Endothelial cell of umbilical vein (primary cell): Measurements from ENCODE around the gene NANP. TPM values are rescaled to one million over a fixed set of nuclear protein-coding genes. Genes with fewer than 3 reads are reported as not detected.
"Not testable (repeated sequence)": the region's sequence is repeated elsewhere in the genome, so short reads cannot be mapped to it uniquely, and the experiment has no call there.

ENCODE experiments used
- BruUV-seq: library from RNA; stranded (reverse); fragments of 400-500 nt; replicated peaks from 2 replicates; lab custom pipeline; 2021; lab: Mats Ljungman, UMichigan
- CTCF ChIA-PET: fragments of 300-600, 350-600 bp; sonication (Branson Sonifier 250); formaldehyde crosslinking; loops from one replicate; lab custom pipeline; 2021; ENCODE audit warnings: antibody characterized with exemption, inconsistent platforms; lab: Charles Lee
- POLR2A ChIA-PET: fragments of 300-600, 350-600 bp; sonication (Branson Sonifier 250); formaldehyde crosslinking; loops from one replicate; lab custom pipeline; 2021; ENCODE audit warnings: antibody characterized with exemption, inconsistent platforms; lab: Charles Lee
- DNase-seq: peaks from one replicate; pipeline ENCODE4 v3.0.0-alpha.2; 2011; ENCODE audit warnings: low read depth, low spot score
- FAIRE-seq: peaks from 2 replicates; lab custom pipeline; 2011; peaks lifted over from hg19 to GRCh38; lab: Jason Lieb, UNC
- H2AFZ ChIP-seq: 2 replicates; pipeline ENCODE4 v1.6.0; 2012; ENCODE audit warnings: low read depth, low read length, control low read depth, inconsistent platforms
- H3K27ac ChIP-seq: 2 replicates; pipeline ENCODE4 v1.5.1; 2011; ENCODE audit warnings: low read depth, mild to moderate bottlenecking, control low read depth, low read length, moderate library complexity; ENCODE audit not compliant: insufficient read depth
- H3K27me3 ChIP-seq, 2 experiments: 2 replicates each; pipeline versions ENCODE4 v1.6.0 to v1.6.1; 2011; ENCODE audit warnings: low read length in 2 of 2, mixed read lengths in 1 of 2; ENCODE audit not compliant: control insufficient read depth in 2 of 2, insufficient read depth in 2 of 2
- H3K36me3 ChIP-seq, 2 experiments: 2 replicates in 1 of 2; 3 replicates in 1 of 2; pipeline ENCODE4 v1.5.1; 2011; ENCODE audit warnings: low read length in 2 of 2, mild to moderate bottlenecking in 1 of 2, moderate library complexity in 1 of 2; ENCODE audit not compliant: control insufficient read depth in 2 of 2, insufficient read depth in 2 of 2; ENCODE audit errors: extremely low read depth in 1 of 2
- H3K4me1 ChIP-seq: 3 replicates; pipeline ENCODE4 v1.5.1; 2011; ENCODE audit warnings: mild to moderate bottlenecking, low read length; ENCODE audit not compliant: control insufficient read depth, insufficient read depth; ENCODE audit errors: extremely low read depth
- H3K4me2 ChIP-seq: 2 replicates; pipeline ENCODE4 v1.6.1; 2011; ENCODE audit warnings: low read length, control low read depth, mixed read lengths; ENCODE audit not compliant: insufficient read depth
- H3K4me3 ChIP-seq, 3 experiments: fragments of 200-600 bp in 1 of 3; sonication (generic), shearing (Covaris generic) in 1 of 3; replicated peaks in 1 of 3; 2 replicates each; pipeline ENCODE4 v1.5.1; 2011 to 2016; ENCODE audit warnings: control low read depth in 3 of 3, low read length in 3 of 3, mild to moderate bottlenecking in 2 of 3, inconsistent platforms in 1 of 3, low read depth in 1 of 3, moderate library complexity in 1 of 3; ENCODE audit not compliant: insufficient read depth in 1 of 3
- H3K79me2 ChIP-seq: 2 replicates; pipeline ENCODE4 v1.6.0; 2012; ENCODE audit warnings: low read length, inconsistent platforms; ENCODE audit not compliant: control insufficient read depth, insufficient read depth
- H3K9ac ChIP-seq: replicated peaks from 2 replicates; pipeline ENCODE3; 2011; ENCODE audit warnings: low read length, control low read depth; ENCODE audit not compliant: insufficient read depth; ENCODE audit errors: extremely low read depth
- H3K9me1 ChIP-seq: replicated peaks from 3 replicates; pipeline ENCODE4 v1.6.0; 2011; ENCODE audit warnings: mild to moderate bottlenecking, low read length; ENCODE audit not compliant: control insufficient read depth, insufficient read depth; ENCODE audit errors: extremely low read depth
- H3K9me3 ChIP-seq: replicated peaks from 2 replicates; pipeline ENCODE4 v1.5.1; 2012; ENCODE audit warnings: low read length, inconsistent platforms; ENCODE audit not compliant: control insufficient read depth, insufficient read depth
- H4K20me1 ChIP-seq: replicated peaks from 2 replicates; pipeline ENCODE3; 2011; ENCODE audit warnings: mild to moderate bottlenecking, low read length; ENCODE audit not compliant: control insufficient read depth, insufficient read depth; ENCODE audit errors: extremely low read depth
- FOS ChIP-seq: IDR thresholded peaks from 2 replicates; pipeline ENCODE4 v1.6.1; 2011; ENCODE audit warnings: mild to moderate bottlenecking, low read length, moderate library complexity, borderline replicate concordance; ENCODE audit not compliant: insufficient read depth
- GATA2 ChIP-seq: IDR thresholded peaks from 2 replicates; pipeline ENCODE4 v1.7.0; 2011; ENCODE audit warnings: low read depth, mild to moderate bottlenecking, moderate library complexity, mixed read lengths, low read length; ENCODE audit not compliant: insufficient read length, insufficient read depth
- JUN ChIP-seq: IDR thresholded peaks from 2 replicates; pipeline ENCODE4 v1.6.1; 2011; ENCODE audit warnings: borderline replicate concordance, low read depth; ENCODE audit not compliant: insufficient read length, insufficient read depth
- MAX ChIP-seq: IDR thresholded peaks from 2 replicates; pipeline ENCODE4 v1.6.1; 2011; ENCODE audit not compliant: insufficient read depth, insufficient read length
- POLR2AphosphoS5 ChIP-seq: IDR thresholded peaks from 2 replicates; pipeline ENCODE4 v1.6.1; 2012; ENCODE audit warnings: low read depth, mild to moderate bottlenecking, control low read depth, low read length, moderate library complexity; ENCODE audit not compliant: insufficient read depth
- dilution Hi-C: fragments of 300-500 bp; cut with MboI; formaldehyde crosslinking; loops from one replicate; pipeline ENCODE4 v1.15.0; 2019; ENCODE audit warnings: low sequenced_read_pairs; ENCODE audit not compliant: extremely low pct_ligation_motif_present
- intact Hi-C: fragments of 100-400 bp; cut with micrococcal nuclease; formaldehyde crosslinking; loops from one replicate; pipeline ENCODE4 v1.10.0; 2022
- polyA plus RNA-seq, 4 experiments: library from polyadenylated mRNA; depleted of rRNA in 3 of 4; stranded (reverse) in 3 of 4; unstranded in 1 of 4; fragments of >200 nt; gene quantifications; 2 replicates each; pipeline versions ENCODE4 v1.2.1 to v1.2.3, GENCODE V29; 2011 to 2012; ENCODE audit warnings: missing spikeins in 1 of 4
- total RNA-seq: library from RNA; stranded (reverse); gene quantifications from 2 replicates; pipeline ENCODE4 v1.2.3, GENCODE V29; 2021

Gene NANP
- total and polyA plus RNA-seq, 2 donors (not counting 3 experiments of a cell fraction or from before 2014, with no cell fraction given), result 4.2 to 7.5 TPM

GRCh38 chr20:25605148-25605547 lies 18.7 kb downstream of the NANP start:
- no peak for DNase-seq
- dilution Hi-C loops, result no loop called here
- Histone ChIP-seq H3K9me3 (no peaks in the 10 kb centered on the region), H3K9me1 (no peaks in the 10 kb centered on the region), H3K4me2 (no peak overlapping the region), H3K9ac (no peak overlapping the region), H3K27me3 (no peaks in the 10 kb centered on the region), H3K4me3 (no peak overlapping the region), H3K36me3 (no peaks in the 10 kb centered on the region), H3K79me2 (no peaks in the 10 kb centered on the region), H3K4me1 (no peaks in the 10 kb centered on the region), H3K27ac (no peak overlapping the region), H2AFZ (no peak overlapping the region), H4K20me1 (no peaks in the 10 kb centered on the region)
- no peak for FAIRE-seq
- TF ChIP-seq MAX (no peak), FOS (no peak), GATA2 (no peak), JUN (no peak)
- intact Hi-C loops, result no loop called here
- no TSS peak for BruUV-seq
- POLR2A ChIA-PET, result no interaction called here
- CTCF ChIA-PET, result no interaction called here

GRCh38 chr20:25604611-25605010 lies 19.2 kb downstream of the NANP start:
- no peak overlapping the region for H3K4me2 ChIP-seq
- H3K4me1 ChIP-seq, result no peaks in the 10 kb centered on the region
- no peak overlapping the region for H3K4me3 ChIP-seq
- no peaks in the 10 kb centered on the region for H4K20me1 ChIP-seq
- FAIRE-seq (no peak), DNase-seq (no peak)
- H3K27me3 ChIP-seq, result no peaks in the 10 kb centered on the region
- H3K9me3 ChIP-seq, result no peaks in the 10 kb centered on the region
- no peak overlapping the region for H3K9ac ChIP-seq
- dilution Hi-C loops, result no loop called here
- POLR2A ChIA-PET, result no interaction called here
- intact Hi-C loops, result no loop called here
- H2AFZ ChIP-seq, result no peak overlapping the region
- CTCF ChIA-PET, result no interaction called here
- no peak overlapping the region for H3K27ac ChIP-seq
- BruUV-seq, result no TSS peak
- H3K9me1 ChIP-seq, result no peaks in the 10 kb centered on the region
- H3K79me2 ChIP-seq, result no peaks in the 10 kb centered on the region
- no peaks in the 10 kb centered on the region for H3K36me3 ChIP-seq
- TF ChIP-seq MAX (no peak), POLR2AphosphoS5 (no peak)

- H3K9me1 ChIP-seq, H3K27me3 ChIP-seq, H4K20me1 ChIP-seq, H3K4me2 ChIP-seq, H2AFZ ChIP-seq, H3K4me1 ChIP-seq, H3K4me3 ChIP-seq, DNase-seq, POLR2A ChIA-PET, H3K36me3 ChIP-seq, H3K9ac ChIP-seq, CTCF ChIA-PET, H3K79me2 ChIP-seq, FAIRE-seq, intact Hi-C loops, H3K27ac ChIP-seq, dilution Hi-C loops, H3K9me3 ChIP-seq, BruUV-seq: not testable (repeated sequence)
Observed at GRCh38 chr20:25602914-25603309, 20.9 kb downstream of the NANP start.
